IPS-18c (cell line): ENCODE measurements around the gene OR10P1.
"Not testable (repeated sequence)": the region's sequence is repeated elsewhere in the genome, so short reads cannot be mapped to it uniquely, and the experiment has no call there.

ENCODE experiments used
- H3K4me3 ChIP-seq: 2 replicates; pipeline ENCODE4 v1.7.0; 2013; ENCODE audit warnings: low read depth, mild to moderate bottlenecking, low read length, moderate library complexity; ENCODE audit not compliant: insufficient read depth
- H3K9me3 ChIP-seq: one replicate; pipeline ENCODE4 v1.6.1; 2013; ENCODE audit warnings: mild to moderate bottlenecking, low read length, moderate library complexity; ENCODE audit not compliant: control insufficient read depth, insufficient read depth

Gene OR10P1

GRCh38 chr12:55636853-55637252 lies at the start of gene OR10P1:
OR10P1 (plus strand) TSS chr12:55636892; CDS start chr12:55636892, 0 bp downstream.
- Histone ChIP-seq H3K9me3 (peaks cover 2% of the 10 kb centered on the region), H3K4me3 (no peak within 1 kb of the TSS)

DNA sequence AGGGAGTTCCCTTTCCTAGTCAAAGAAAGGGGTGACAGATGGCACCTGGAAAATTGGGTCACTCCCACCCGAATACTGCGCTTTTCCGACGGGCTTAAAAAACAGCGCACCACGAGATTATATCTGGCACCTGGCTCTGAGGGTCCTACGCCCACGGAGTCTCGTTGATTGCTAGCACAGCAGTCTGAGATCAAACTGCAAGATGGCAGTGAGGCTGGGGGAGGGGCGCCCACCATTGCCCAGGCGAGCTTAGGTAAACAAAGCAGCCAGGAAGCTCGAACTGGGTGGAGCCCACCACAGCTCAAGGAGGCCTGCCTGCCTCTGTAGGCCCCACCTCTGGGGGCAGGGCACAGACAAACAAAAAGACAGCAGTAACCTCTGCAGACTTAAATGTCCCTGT lies 46.5 kb upstream of the OR10P1 start:
- H3K9me3 ChIP-seq, H3K4me3 ChIP-seq: not testable (repeated sequence)

DNA sequence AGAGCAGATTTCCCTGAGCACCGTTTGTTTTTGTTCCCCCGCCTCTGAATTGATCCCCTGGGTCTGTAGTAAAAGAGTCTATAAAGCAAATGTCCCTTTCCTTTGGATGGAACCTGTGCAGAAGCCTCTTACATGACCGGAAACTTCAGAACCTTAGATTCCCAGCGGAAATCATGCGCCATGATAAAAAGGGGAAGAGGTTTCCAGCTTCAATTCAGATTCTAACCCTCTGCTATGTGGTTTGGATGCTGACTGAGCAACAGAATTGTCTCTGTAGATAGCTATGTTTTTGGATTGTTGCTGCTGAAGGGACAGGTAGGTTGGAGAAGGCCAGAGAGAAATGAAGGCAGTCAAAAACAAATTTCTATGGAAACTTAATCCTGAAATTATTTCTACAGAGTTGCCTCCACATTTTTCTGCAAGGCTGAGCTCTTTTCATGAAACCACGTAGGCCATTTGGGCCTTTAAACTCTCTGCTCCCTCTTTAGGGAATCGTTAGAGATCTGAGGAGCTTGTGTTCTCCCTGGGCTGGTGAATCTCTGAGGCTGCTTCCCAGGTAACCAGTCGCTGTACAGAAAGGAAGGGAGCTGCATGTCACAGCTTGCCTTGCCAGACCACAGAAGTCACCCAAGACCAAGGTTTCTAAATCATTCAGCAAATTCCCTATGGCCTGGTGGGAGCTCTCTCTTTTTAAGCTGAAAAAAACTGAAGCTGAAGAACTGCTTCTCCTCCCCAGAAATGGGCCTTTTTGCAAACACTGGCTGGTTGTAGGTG lies 28.7 kb upstream of the OR10P1 start:
- H3K9me3 ChIP-seq, result no peaks in the 10 kb centered on the region
- H3K4me3 ChIP-seq, result no peak overlapping the region

DNA sequence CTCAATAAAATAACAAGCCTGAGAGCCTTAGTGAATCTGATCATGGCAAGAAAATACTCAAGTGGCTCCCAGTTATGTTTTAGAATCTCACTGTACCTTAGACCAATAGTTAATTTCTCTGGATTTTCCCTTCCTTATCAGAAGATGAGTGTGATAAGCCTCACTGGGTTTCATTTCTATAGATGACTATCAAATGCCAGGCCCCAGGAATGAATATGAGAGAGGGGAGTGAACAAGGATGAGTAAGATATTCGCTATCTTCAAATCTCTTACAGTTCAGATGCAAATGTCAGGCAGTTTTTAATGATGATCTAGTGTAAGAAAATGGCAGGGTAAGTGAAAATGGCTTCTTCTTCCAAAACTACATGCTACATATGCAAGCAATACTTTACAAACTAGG lies 26.1 kb upstream of the OR10P1 start:
- H3K4me3 ChIP-seq, result no peak overlapping the region
- no peaks in the 10 kb centered on the region for H3K9me3 ChIP-seq

- Histone ChIP-seq H3K4me3 (no peak overlapping the region), H3K9me3 (no peaks in the 10 kb centered on the region)
Observed at GRCh38 chr12:55612646-55613045, 24.0 kb upstream of the OR10P1 start.

- Histone ChIP-seq H3K4me3 (no peak overlapping the region), H3K9me3 (no peaks in the 10 kb centered on the region)
Observed at GRCh38 chr12:55614764-55615163, 21.9 kb upstream of the OR10P1 start.

GRCh38 chr12:55619354-55620138 lies 17.1 kb upstream of the OR10P1 start:
- H3K9me3 ChIP-seq, result no peaks in the 10 kb centered on the region
- no peak overlapping the region for H3K4me3 ChIP-seq

DNA sequence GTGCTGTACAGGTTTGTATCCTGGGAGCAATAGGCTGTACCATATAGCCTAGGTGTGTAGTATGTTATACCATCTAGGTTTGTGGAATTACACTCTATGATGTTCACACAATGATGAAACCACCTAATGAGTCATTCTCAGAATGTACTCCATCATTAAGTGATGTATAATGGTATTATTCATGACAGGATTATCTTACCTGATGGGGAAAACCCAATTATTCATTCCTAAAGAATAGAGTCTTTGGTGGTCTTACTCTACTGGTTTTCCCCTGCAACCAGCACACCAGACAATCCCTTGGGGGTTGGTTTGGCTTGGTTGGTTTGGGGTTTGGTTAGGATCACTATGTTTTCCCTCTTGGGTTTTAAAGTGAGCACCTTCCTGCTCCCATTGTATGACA lies 12.6 kb upstream of the OR10P1 start:
- Histone ChIP-seq H3K9me3 (no peaks in the 10 kb centered on the region), H3K4me3 (no peak overlapping the region)

DNA sequence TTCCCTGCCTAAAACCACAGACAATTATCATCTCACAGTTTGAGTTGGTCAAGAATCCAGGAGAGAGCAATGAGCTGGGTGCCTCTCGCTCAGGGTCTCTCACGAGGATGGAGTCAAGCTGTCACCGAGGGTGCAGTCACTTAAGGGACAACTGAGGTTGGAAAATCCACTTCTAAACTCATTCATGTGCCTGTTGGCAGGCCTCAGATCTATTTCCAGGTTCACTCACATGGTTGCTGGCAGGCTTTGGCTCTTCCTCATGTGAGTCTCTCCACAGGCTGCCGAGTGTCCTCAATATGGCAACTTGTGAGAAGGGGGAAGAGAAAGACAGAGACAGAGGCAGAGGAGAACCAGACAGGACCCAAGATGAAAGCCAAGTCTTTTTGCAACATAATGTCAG lies 10.5 kb upstream of the OR10P1 start:
- H3K9me3 ChIP-seq, result no peaks in the 10 kb centered on the region
- H3K4me3 ChIP-seq, result no peak overlapping the region

DNA sequence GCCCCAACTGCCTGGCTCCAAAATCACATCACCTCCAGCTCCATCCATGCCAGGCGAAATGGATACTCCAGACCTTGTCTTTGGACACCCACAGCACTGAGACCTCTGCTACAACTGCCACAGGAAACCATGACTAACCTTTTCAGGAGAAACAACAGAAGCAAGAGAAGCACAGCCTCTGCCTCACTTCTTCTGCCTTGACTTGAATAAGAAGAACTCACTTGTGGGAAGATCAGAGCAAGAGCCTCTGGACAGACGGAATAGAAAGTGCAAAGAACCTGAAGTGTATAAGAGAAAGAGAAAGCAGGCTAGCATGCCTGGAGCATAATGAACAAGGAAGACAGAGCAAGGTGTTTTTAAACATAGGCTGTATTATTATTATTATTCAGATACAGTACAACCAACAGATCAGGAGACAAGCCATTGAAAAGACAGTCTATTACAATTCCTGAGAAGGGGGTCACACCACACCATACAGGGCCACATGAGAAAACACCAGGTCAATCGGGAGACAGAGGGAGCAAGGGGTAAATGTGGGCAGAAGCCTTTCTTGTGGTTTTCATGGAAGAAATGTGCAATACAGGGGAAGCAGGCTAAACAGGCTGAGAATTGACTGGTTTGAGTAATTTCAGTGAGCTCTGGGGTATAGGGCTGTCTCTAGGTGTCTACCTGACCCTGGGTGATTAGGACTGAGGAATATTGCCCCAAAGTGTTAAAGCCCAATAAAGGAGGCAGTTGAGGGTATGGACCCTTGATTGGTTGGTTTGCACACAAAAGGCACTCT lies 7.4 kb upstream of the OR10P1 start:
- Histone ChIP-seq H3K4me3 (no peak overlapping the region), H3K9me3 (no peaks in the 10 kb centered on the region)

GRCh38 chr12:55631056-55631455 lies 5.6 kb upstream of the OR10P1 start:
- H3K9me3 ChIP-seq, result no peaks in the 10 kb centered on the region
- no peak overlapping the region for H3K4me3 ChIP-seq

DNA sequence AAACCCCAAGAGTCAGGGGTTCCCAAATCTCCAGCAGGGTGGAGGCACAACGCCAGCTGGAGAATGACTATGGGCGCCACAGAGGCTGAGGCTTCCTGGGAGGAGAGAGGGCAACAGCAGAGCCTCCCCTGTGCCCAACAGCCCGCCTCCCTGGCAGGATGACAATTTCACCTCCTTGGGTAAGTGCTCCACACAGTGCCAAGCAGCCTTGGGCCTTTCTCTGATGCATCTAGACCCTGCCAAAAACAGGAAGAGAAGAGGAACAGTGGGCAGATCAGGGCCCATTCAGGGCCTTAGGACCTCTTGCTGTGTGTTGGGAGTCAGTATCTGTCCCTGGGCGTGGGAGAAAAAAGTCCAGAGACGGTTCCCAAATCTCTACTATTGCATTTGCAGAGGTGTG lies 5.0 kb upstream of the OR10P1 start:
- no peaks in the 10 kb centered on the region for H3K9me3 ChIP-seq

GRCh38 chr12:55633151-55633550 lies 3.5 kb upstream of the OR10P1 start:
- peaks cover 2% of the 10 kb centered on the region for H3K9me3 ChIP-seq
- H3K4me3 ChIP-seq, result no peak overlapping the region

More for the DNA sequence above, 5.0 kb upstream of the OR10P1 start:
- no peak overlapping the region for H3K4me3 ChIP-seq

DNA sequence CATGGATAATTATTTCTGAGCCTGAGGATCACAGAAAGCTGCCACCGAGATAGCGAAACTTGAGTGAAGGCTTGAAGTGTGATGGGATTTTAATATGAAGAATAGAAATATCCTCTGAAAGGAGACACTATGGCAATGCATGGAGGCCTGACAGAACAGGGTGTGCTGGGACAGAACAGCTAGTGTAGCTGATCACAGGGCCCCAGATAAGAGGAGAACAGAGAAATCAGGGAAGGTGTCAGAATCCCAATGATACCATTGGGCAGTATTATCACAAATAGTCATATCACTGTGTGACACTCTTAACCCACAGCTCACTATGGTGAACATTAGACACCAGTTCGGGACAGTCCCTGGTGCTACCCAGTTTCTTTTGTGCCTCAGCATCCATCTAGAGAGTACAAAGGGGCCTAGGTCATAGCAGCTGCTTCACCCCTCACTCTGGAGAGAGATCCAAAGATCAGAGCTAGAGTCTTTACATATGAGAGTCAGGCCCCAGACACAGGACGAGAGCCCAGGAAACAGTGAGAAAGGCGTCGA lies 506 bp upstream of the OR10P1 start:
- Histone ChIP-seq H3K4me3 (no peak overlapping the region), H3K9me3 (peaks cover 2% of the 10 kb centered on the region)

- H3K9me3 ChIP-seq, result peaks cover 2% of the 10 kb centered on the region
- H3K4me3 ChIP-seq, result no peak overlapping the region
Observed at GRCh38 chr12:55637467-55637866, 775 bp downstream of the OR10P1 start.

- no peak overlapping the region for H3K4me3 ChIP-seq
- peaks cover 2% of the 10 kb centered on the region for H3K9me3 ChIP-seq
Observed at GRCh38 chr12:55641595-55641994, 4.9 kb downstream of the OR10P1 start.

GRCh38 chr12:55642267-55642666 lies 5.6 kb downstream of the OR10P1 start:
- Histone ChIP-seq H3K4me3 (no peak overlapping the region), H3K9me3 (no peaks in the 10 kb centered on the region)
